ENCODE results near the gene RREB1.

Gene RREB1

GRCh38 chr6:7247179-7247456 lies 139.4 kb downstream of the RREB1 start:
- Histone ChIP-seq H3K27me3 (no peaks in the 10 kb centered on the region), H3K36me3 (peaks cover 56% of the 10 kb centered on the region), H3K9me3 (no peaks in the 10 kb centered on the region), H3K27ac (no peak overlapping the region), H3K4me3 (ENCODE audit: low read depth in 1 of 2, low read length in 1 of 2) (no peak overlapping the region), H3K4me1 (ENCODE audit: control insufficient read depth in 1 of 2, insufficient read depth in 1 of 2, low read depth in 1 of 2, low read length in 1 of 2) (peaks cover 7 to 14% of the 10 kb centered on the region in 2 experiments)
- no peak for TF ChIP-seq CTCF (IDR thresholded peaks at IDR 0.05)

GRCh38 chr6:7247828-7248227 lies 140.1 kb downstream of the RREB1 start:
- TF ChIP-seq CTCF (IDR thresholded peaks at IDR 0.05), result no peak
- peaks cover 7 to 11% of the 10 kb centered on the region in 2 experiments for H3K4me1 ChIP-seq (ENCODE audit: control insufficient read depth in 1 of 2, insufficient read depth in 1 of 2, low read depth in 1 of 2, low read length in 1 of 2)
- no peak overlapping the region for H3K4me3 ChIP-seq (ENCODE audit: low read depth in 1 of 2, low read length in 1 of 2)
- no peaks in the 10 kb centered on the region for H3K9me3 ChIP-seq
- no peak overlapping the region for H3K27ac ChIP-seq
- no peaks in the 10 kb centered on the region for H3K27me3 ChIP-seq
- peaks cover 56% of the 10 kb centered on the region for H3K36me3 ChIP-seq

- no peak overlapping the region for H3K27ac ChIP-seq
Observed at GRCh38 chr6:7249391-7249790, 141.6 kb downstream of the RREB1 start.

GRCh38 chr6:7249946-7250643 lies 142.3 kb downstream of the RREB1 start:
- H3K4me1 ChIP-seq (ENCODE audit: control insufficient read depth in 1 of 2, insufficient read depth in 1 of 2, low read depth in 1 of 2, low read length in 1 of 2), result peaks cover 8 to 11% of the 10 kb centered on the region in 2 experiments
- H3K27me3 ChIP-seq, result no peaks in the 10 kb centered on the region
- H3K27ac ChIP-seq, result no peak overlapping the region
- H3K9me3 ChIP-seq, result no peaks in the 10 kb centered on the region
- H3K36me3 ChIP-seq, result peaks cover 56% of the 10 kb centered on the region
- no peak overlapping the region for H3K4me3 ChIP-seq (ENCODE audit: low read depth in 1 of 2, low read length in 1 of 2)
- no peak for TF ChIP-seq CTCF (IDR thresholded peaks at IDR 0.05)

More at GRCh38 chr6:7249391-7249790, 141.6 kb downstream of the RREB1 start:
- H3K4me3 ChIP-seq (ENCODE audit: low read depth in 1 of 2, low read length in 1 of 2), result no peak overlapping the region
- no peaks in the 10 kb centered on the region for H3K9me3 ChIP-seq
- TF ChIP-seq CTCF (IDR thresholded peaks at IDR 0.05), result no peak
- H3K36me3 ChIP-seq, result peaks cover 56% of the 10 kb centered on the region
- peaks cover under 1 to 4% of the 10 kb centered on the region in 2 experiments for H3K4me1 ChIP-seq (ENCODE audit: control insufficient read depth in 1 of 2, insufficient read depth in 1 of 2, low read depth in 1 of 2, low read length in 1 of 2)
- H3K27me3 ChIP-seq, result no peaks in the 10 kb centered on the region

GRCh38 chr6:7250812-7251211 lies 143.1 kb downstream of the RREB1 start:
- no peak for TF ChIP-seq CTCF (IDR thresholded peaks at IDR 0.05)
- Histone ChIP-seq H3K27ac (no peak overlapping the region), H3K4me3 (ENCODE audit: low read depth in 1 of 2, low read length in 1 of 2) (no peak overlapping the region), H3K27me3 (no peaks in the 10 kb centered on the region), H3K4me1 (ENCODE audit: control insufficient read depth in 1 of 2, insufficient read depth in 1 of 2, low read depth in 1 of 2, low read length in 1 of 2) (peaks cover 15 to 18% of the 10 kb centered on the region in 2 experiments), H3K36me3 (peaks cover 50% of the 10 kb centered on the region), H3K9me3 (no peaks in the 10 kb centered on the region)
